Left kidney (tissue), 2 donors: Measurements from ENCODE around the gene TTC1. TPM values are rescaled to one million over a fixed set of nuclear protein-coding genes. Genes with fewer than 3 reads are reported as not detected.
"Not testable (repeated sequence)": the region's sequence is repeated elsewhere in the genome, so short reads cannot be mapped to it uniquely, and the experiment has no call there.

ENCODE experiments used
- DNase-seq: peaks from one replicate; pipeline ENCODE4 v3.0.0-alpha.2; 2013
- polyA plus RNA-seq: library from polyadenylated mRNA; unstranded; fragments of 120-200 nt; gene quantifications from one replicate; pipeline ENCODE4 v1.2.1, GENCODE V29; 2013; ENCODE audit not compliant: insufficient read length

Gene TTC1
- polyA plus RNA-seq, 1 donor = 60.6 TPM

GRCh38 chr5:160039810-160040470 lies 31.0 kb downstream of the TTC1 start:
- no peak for DNase-seq

DNA sequence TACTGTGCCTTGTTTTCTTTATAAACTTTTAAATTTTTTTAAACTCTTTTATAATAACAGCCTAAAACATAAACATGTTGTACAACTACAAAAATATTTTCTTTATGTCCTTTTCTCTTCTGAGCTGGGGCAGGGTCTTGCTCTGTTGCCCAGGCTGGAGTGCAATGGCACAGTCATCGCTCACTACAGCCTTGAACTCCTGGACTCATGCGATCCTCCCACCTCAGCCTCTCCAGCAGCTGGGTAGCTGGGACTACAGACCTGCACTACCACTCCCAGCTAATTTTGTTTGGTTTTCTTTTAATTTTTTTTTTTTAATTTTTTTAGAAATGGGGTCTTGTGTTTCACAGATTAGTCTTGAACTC lies 31.5 kb downstream of the TTC1 start:
- no peak for DNase-seq

GRCh38 chr5:160042671-160043070 lies 33.7 kb downstream of the TTC1 start:
- DNase-seq = no peak

GRCh38 chr5:160044391-160044804 lies 35.5 kb downstream of the TTC1 start:
- DNase-seq = no peak

DNA sequence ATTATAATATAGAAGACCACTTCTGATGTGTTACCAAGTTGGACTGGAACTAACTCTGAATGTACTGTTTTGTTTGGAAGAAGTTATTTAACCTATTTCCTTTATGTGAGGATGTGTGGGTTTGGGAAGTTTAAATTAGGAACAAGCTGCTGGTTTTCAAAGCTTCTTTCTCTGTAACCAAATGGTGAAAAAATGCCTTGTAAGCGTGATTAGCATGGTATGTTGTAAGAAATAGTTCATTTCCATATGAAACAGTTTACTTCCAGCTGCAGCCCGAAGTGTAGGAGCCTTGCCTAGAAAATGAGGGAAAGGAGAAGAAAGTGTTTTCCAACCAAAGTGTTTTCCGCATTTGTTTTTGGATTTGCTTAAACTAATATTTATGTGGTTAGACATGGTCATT lies 36.0 kb downstream of the TTC1 start:
- no peak for DNase-seq

DNA sequence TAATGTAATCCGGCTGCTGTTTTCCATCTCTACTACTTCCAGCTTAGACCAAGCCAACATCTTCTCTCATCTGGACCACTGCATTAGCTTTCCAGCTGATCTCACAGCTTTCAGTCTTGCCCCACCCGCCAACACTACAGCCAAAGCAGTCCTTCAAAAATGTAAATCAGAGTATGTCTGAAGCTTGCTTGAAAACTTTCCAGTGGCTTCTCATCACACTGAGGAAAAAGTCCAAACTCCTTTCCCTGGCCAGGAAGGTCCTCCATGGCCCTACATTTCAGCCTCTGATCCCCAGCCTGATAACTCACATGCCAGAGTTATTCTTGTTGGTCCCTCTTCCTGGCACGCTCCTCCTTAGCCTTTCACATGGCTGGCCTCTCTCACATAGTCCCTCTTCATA lies 38.5 kb downstream of the TTC1 start:
- no peak for DNase-seq

GRCh38 chr5:160048131-160048530 lies 39.2 kb downstream of the TTC1 start:
- DNase-seq = no peak

DNA sequence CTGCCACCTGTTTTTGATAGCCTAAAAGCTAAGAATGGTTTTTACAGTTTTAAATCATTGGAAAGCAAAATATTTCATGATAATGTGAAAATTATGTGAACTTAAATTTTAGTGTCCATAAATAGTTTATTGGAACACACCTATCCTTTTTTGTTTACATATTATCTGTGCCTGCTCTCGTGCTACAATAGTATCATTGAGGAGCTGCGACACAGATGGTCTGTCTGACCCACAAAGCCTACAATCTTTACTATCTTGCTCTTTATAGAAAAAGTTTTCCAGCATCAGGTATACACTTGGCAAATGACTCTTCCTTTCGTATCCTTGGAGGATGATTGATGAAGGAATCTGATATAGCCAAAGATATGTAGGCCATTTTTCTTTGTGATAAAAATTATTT lies 40.2 kb downstream of the TTC1 start:
- DNase-seq = no peak

DNA sequence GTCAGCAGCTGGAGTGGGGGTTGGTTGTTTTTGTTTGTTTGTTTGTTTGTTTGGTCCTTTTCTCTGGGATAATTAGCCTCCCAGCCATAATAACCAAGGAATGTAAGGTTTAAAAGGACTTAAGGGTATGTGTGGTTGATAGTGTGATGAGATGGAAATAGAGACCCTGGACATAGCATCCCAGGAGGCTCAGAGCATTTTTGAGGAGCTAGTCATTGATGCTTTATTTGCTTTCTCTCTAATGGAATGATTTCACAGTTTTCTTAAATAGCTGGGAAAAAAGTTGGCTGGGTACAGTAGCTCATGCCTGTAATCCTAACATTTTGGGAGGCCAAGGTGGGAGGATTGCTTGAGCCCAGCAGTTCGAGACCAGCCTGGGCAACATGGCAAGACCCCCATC lies 45.1 kb downstream of the TTC1 start:
- no peak for DNase-seq

- no peak for DNase-seq
These were observed 45.9 kb downstream of the TTC1 start for GRCh38 chr5:160054831-160055230.

GRCh38 chr5:160057256-160057655 lies 48.3 kb downstream of the TTC1 start:
- no peak for DNase-seq

GRCh38 chr5:160060001-160060400 lies 51.1 kb downstream of the TTC1 start:
- no peak for DNase-seq

DNA sequence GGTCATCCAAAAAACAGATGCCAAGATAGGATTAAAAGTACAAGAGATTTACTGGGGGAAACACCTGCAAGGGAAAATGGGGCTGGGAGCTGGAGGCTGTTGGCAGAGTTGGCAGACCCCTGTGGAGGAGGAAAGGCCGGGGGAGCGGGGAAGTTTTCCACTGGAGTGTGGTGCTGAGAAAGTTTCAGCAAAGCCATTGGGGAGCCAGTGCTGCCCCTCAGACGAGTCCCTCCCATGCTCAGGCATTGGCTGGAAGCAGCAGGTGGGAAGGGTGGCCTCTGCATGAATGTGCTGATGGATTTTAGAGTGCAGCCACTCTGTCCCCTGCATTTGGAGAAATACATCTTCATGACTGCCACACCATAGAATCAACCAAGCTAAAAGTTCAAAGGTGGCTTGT lies 52.8 kb downstream of the TTC1 start:
- DNase-seq = no peak

GRCh38 chr5:160064417-160064810 lies 55.5 kb downstream of the TTC1 start:
- no peak for DNase-seq

GRCh38 chr5:160064995-160065614 lies 56.2 kb downstream of the TTC1 start:
- DNase-seq = peak; percentile 20

DNA sequence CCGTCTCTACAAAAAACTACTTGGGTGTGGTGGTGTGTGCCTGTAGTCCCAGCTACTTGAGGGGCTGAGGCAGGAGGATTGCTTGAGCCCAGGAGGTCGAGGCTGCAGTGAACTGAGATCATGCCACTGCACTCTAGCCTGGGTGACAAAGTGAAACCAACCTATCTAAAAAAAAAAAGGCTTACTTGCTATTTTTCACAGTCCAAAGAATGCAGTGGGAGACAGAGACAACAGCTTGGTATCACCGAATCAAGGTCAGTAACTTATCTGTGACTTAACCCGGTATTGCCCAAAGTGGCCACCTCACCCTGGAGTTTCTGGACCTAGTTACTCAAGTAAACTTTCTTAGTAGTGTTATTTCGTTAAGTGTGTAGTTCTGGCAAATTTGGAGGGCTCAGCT lies 60.2 kb downstream of the TTC1 start:
- DNase-seq = not testable (repeated sequence)

- no peak for DNase-seq
These were observed 62.6 kb downstream of the TTC1 start for GRCh38 chr5:160071516-160071915.

DNA sequence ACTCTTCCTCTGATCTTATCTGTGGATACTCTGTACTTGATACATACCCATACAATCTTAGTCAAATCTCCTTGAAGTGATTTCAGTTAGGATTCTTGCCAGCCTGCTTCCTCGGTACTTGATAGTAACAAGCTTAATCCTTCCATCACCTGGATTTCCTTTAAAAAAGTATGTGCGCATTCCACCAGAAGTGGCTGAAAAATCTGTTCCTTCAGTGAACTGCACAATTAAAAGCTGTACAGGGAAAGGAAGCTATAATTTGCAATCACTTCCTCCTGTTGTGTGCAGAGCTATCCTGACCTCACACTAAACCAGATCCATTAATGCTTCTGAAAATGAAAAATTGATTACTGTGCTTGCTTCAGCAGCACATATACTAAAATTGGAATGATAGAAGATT lies 63.0 kb downstream of the TTC1 start:
- DNase-seq = no peak

- no peak for DNase-seq
These were observed 66.1 kb downstream of the TTC1 start for GRCh38 chr5:160075073-160075472.

DNA sequence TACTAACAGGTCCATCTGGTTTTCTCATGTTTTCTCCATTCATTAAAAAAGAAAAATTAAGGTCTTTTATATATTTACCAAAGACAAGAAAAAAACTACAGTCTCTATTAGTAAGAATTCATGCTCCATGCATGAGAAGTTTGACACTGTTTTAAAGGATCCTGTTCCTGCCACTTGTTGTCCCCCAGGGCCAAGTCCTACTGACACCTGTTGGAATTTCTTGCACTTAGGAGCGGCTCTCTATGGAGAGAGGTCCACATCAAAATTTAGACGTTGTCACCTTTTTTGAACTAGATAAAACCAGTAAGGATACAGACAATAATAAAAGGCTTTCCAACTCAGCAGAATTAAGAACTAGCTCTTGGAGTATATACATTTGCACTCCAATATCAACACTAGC lies 68.1 kb downstream of the TTC1 start:
- no peak for DNase-seq

DNA sequence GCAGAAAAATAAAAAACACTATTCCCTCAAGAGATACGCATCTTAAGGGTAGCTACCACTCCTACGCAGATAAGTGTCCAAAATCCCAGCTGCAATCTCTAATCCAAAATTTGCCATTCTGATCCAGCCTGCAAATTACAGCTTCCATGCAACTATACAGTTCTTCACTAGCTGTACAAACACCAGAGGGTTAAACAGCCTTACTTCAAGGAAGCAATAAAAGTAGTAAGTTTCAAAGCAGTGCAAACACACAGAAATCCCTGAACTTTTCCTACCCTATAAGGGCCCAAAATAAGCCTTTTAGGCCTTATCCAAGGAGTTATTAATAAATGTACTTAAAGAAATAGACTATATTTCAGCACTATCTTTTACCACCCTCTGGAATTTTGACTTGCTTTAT lies 70.8 kb downstream of the TTC1 start:
- no peak for DNase-seq

DNA sequence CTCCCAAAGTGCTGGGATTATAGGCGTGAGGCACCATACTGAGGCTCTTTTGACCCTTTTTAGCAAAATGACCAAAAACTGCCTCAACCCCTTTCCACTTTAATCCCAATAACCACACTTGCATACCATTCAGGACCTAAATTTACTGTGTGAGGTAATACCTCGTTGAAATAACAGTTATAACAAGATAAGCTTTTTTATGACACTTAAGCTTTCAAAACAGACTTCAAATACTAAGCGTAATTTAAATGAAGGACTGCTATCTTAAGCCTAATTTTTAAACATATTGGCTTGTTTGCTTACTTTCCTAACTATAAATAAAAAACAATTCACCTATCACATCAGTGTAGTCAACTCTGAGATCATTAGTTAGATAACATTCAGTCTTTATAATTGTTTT lies 72.6 kb downstream of the TTC1 start:
- DNase-seq = no peak

DNA sequence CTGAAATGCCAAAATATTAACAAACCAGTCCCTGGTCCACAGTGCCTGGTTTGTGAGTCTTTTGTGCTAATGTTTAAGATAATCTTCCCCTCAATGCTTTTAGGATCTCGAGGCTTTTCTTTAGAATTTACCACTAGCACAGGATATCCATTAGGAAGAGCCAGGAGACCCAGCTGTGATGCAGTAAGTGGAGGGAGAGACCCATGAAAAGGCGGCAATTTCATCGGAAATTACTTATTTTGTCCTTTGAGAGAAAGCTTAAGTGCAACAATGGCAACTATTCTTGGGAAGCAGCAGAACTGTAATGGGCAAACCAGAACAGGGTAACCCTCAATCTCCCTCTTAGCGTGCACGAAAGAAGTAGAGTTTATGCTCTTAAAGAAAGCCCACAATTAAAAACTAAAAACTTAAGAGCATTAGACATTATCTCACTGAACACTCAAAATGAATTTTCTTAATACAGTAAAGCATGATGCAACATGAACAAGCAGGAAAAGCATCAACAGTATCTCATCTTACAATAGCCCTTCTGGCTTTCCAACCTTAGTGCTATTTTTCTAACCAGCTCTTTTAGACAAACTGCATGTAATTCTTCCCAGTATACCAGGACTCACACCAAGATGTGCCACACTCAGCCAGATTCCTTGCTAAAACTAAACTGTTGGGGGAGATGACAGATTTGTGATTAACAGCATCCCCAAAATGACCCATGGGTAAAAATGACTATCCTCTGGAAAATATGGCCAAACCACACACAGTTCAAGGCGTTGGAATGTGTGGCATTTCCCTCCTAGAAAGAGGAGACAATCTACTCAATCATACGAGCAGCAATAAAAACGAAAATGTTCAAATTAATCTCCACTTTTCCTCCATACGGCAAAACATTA lies 73.9 kb downstream of the TTC1 start:
- DNase-seq = peak; percentile 27
